ENCODE results near the gene LIN9. TPM values are rescaled to one million over a fixed set of nuclear protein-coding genes. Genes with fewer than 3 reads are reported as not detected.
"Not testable (repeated sequence)": the region's sequence is repeated elsewhere in the genome, so short reads cannot be mapped to it uniquely, and the experiment has no call there.

Gene LIN9
- total RNA-seq, 6 donors from 2014 or later = 1.00 to 6.2 (median 3.7) TPM

- DNase-seq (no peak), ATAC-seq (ENCODE audit: low FRiP score in 2 of 2) (peak in 1 of 2 donors; percentile 26)
- WGBS, 2 donors = 79 to 87% methylated on average over 6 to 11 of the region's 11 CpGs
- H3K36me3 ChIP-seq = no peaks in the 10 kb centered on the region
- H3K27ac ChIP-seq = no peak overlapping the region
- no peak for TF ChIP-seq POLR2A (IDR thresholded peaks at IDR 0.05)
- TF ChIP-seq EP300 (IDR thresholded peaks at IDR 0.05) = no peak
- no peak for TF ChIP-seq CTCF (IDR thresholded peaks at IDR 0.05)
- no peak for TF ChIP-seq POLR2AphosphoS5 (IDR thresholded peaks at IDR 0.05)
- H3K9me3 ChIP-seq = no peaks in the 10 kb centered on the region
- peaks cover 0 to 6% (median 0%) of the 10 kb centered on the region in 4 donors for H3K4me1 ChIP-seq
- no peak overlapping the region for H3K4me3 ChIP-seq
- H3K27me3 ChIP-seq = no peaks in the 10 kb centered on the region
Observed at GRCh38 chr1:226349081-226349480, 40.1 kb upstream of the LIN9 start.

GRCh38 chr1:226344441-226345259, 35.7 kb upstream of the LIN9 start:
- TF ChIP-seq CTCF (IDR thresholded peaks at IDR 0.05) (no peak), EP300 (IDR thresholded peaks at IDR 0.05) (no peak), POLR2A (IDR thresholded peaks at IDR 0.05) (no peak), POLR2AphosphoS5 (IDR thresholded peaks at IDR 0.05) (no peak)
- WGBS, 2 donors = 70 to 77% methylated on average over 8 of the region's 8 CpGs
- no peaks in the 10 kb centered on the region for H3K27me3 ChIP-seq
- no peaks in the 10 kb centered on the region for H3K36me3 ChIP-seq
- DNase-seq (no peak), ATAC-seq (ENCODE audit: low FRiP score in 2 of 2) (no peak)
- no peak overlapping the region for H3K4me3 ChIP-seq
- H3K9me3 ChIP-seq = no peaks in the 10 kb centered on the region
- H3K4me1 ChIP-seq = no peaks in the 10 kb centered on the region
- H3K27ac ChIP-seq = no peak overlapping the region

- H3K27me3 ChIP-seq = no peaks in the 10 kb centered on the region
- TF ChIP-seq EP300 (IDR thresholded peaks at IDR 0.05) = no peak
- TF ChIP-seq POLR2AphosphoS5 (IDR thresholded peaks at IDR 0.05) = no peak
- TF ChIP-seq POLR2A (IDR thresholded peaks at IDR 0.05) = no peak
- TF ChIP-seq CTCF (IDR thresholded peaks at IDR 0.05) = no peak
- no peak overlapping the region for H3K27ac ChIP-seq
- H3K4me3 ChIP-seq = no peak overlapping the region
- ATAC-seq (ENCODE audit: low FRiP score in 2 of 2) = no peak
- WGBS, 2 donors = 89 to 92% methylated on average over 2 of the region's 2 CpGs
- no peaks in the 10 kb centered on the region for H3K9me3 ChIP-seq
- no peaks in the 10 kb centered on the region for H3K4me1 ChIP-seq
- H3K36me3 ChIP-seq = no peaks in the 10 kb centered on the region
- no peak for DNase-seq
Observed at GRCh38 chr1:226342656-226343055, 33.7 kb upstream of the LIN9 start.

- DNase-seq; H3K9me3 ChIP-seq; H3K4me3 ChIP-seq; H3K36me3 ChIP-seq; H3K27me3 ChIP-seq; ATAC-seq (ENCODE audit: low FRiP score in 2 of 2); H3K27ac ChIP-seq; H3K4me1 ChIP-seq: not testable (repeated sequence)
- 85 to 95% methylated on average over 3 of the region's 3 CpGs for WGBS, 2 donors
Observed at GRCh38 chr1:226340111-226340510, 31.1 kb upstream of the LIN9 start.

GRCh38 chr1:226337276-226337875, 28.4 kb upstream of the LIN9 start:
- DNase-seq (no peak), ATAC-seq (ENCODE audit: low FRiP score in 2 of 2) (no peak)
- peaks cover 0 to 8% (median 4%) of the 10 kb centered on the region in 4 donors for H3K4me1 ChIP-seq
- no peak overlapping the region for H3K4me3 ChIP-seq
- TF ChIP-seq POLR2A (IDR thresholded peaks at IDR 0.05) = no peak
- no peak for TF ChIP-seq CTCF (IDR thresholded peaks at IDR 0.05)
- no peak for TF ChIP-seq POLR2AphosphoS5 (IDR thresholded peaks at IDR 0.05)
- no peak for TF ChIP-seq EP300 (IDR thresholded peaks at IDR 0.05)
- H3K36me3 ChIP-seq = no peaks in the 10 kb centered on the region
- no peak overlapping the region for H3K27ac ChIP-seq
- H3K9me3 ChIP-seq = no peaks in the 10 kb centered on the region
- H3K27me3 ChIP-seq = no peaks in the 10 kb centered on the region
- 62 to 70% methylated on average over 8 of the region's 8 CpGs for WGBS, 2 donors

Data from upper lobe of left lung (tissue), 6 donors.